IPS-11a (cell line): ENCODE results near the gene MEGF8.

Experiments used
- H3K4me3 ChIP-seq: one replicate; pipeline ENCODE4 v1.5.1; 2013; ENCODE audit warnings: low read depth, low read length, control low read depth

The MEGF8 gene

DNA sequence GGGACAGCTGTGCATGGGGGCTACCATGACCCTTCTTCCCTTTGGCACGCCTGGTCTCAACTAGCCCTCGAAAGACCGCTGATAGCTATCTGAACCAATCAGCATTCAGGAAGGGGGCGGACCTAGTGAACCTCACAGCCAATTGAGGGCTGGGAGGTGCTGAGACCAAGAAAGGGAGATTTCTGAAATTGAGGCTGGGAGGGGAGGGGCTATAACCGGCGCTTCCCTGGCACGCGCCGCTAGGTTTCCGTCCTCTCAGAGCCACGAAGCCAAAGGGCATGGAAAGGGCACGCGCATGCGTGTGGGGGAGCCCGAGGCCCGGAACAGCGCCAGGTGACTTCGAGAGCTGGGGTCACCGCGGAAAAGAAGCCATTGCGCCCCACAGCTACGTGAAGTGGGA is 18.8 kb upstream of the MEGF8 start:
- H3K4me3 ChIP-seq = no peak overlapping the region

GRCh38 chr19:42309686-42310085 is 15.7 kb upstream of the MEGF8 start:
- H3K4me3 ChIP-seq = no peak overlapping the region

DNA sequence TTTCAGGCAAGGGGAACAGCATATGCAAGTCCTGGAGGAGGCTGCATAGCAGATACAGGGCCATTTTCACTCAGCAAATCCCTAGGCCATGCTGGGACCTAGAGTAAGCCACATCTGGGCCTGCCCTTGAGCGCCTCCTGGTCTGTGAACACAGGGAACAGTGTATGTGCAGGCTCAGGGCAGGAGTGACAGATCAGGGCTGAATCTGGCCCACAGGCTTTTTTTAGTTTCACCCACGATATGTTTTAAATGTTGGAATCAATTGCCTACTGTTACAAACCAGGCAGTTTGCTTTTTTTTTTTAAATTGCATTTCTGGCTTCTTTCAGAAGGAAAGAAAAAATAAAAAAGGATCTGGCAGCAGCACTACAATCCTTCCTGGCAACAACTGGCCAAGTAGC is 13.8 kb upstream of the MEGF8 start:
- no peak overlapping the region for H3K4me3 ChIP-seq

DNA sequence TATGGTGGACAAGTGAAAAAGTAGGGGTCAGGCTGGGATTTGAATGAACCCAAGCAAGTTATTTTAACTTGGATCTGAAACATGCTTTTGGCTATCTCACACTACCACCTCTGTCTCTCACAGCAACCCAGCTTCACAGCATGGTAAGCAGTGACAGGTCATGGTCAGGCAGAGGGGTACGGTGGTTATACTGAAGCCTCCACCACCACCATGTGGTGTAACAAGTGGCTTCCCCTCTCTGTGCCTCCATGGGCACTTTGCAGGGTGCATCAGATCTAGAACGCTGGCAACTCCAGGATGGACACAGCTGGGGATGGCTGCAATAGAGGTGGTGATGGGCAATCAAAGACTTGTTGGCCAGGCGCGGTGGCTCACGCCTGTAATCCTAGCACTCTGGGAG is 13.1 kb upstream of the MEGF8 start:
- no peak overlapping the region for H3K4me3 ChIP-seq

DNA sequence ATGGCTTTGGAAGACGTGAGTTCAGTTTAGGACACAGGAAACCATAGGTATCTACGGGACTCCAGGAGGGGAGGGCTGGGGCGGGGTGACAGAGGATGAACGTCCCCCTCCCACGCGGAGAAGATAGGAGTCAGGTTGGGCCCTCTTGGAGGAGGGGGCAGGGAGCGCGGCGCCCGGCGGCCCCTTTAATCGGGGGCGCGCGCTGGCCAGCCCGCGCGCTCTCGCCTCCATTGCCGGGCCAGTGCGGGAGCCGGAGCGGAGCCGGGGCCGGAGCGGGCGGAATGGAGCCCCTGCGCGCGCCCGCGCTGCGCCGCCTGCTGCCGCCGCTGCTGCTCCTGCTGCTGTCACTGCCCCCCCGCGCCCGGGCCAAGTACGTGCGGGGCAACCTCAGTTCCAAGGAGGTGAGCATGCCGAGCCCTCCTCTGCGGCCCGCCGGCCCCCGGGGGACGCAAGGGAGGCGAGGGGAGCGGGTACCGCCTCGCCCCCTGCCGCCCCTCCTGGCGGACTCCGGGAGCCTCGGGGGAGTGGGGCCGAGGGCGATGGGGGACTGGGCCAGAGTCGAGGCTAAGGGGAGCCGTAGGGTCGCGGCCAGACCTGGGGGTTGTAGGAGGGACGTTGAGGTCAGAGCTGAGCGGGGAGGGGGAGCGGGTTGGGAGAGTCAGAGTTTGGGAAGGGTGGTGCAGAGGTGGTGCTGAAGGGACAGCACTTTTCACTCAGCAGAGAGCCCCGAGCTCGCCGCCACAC is 12.2 kb upstream of the MEGF8 start, which contains the start of gene TMEM145:
Gene TMEM145, plus strand, starts transcription at position 214 of the 744 bp plus-strand sequence. Its CDS starts 68 bp downstream, at position 282.
- H3K4me3 ChIP-seq = peak within 1 kb of the TSS; percentile 58

DNA sequence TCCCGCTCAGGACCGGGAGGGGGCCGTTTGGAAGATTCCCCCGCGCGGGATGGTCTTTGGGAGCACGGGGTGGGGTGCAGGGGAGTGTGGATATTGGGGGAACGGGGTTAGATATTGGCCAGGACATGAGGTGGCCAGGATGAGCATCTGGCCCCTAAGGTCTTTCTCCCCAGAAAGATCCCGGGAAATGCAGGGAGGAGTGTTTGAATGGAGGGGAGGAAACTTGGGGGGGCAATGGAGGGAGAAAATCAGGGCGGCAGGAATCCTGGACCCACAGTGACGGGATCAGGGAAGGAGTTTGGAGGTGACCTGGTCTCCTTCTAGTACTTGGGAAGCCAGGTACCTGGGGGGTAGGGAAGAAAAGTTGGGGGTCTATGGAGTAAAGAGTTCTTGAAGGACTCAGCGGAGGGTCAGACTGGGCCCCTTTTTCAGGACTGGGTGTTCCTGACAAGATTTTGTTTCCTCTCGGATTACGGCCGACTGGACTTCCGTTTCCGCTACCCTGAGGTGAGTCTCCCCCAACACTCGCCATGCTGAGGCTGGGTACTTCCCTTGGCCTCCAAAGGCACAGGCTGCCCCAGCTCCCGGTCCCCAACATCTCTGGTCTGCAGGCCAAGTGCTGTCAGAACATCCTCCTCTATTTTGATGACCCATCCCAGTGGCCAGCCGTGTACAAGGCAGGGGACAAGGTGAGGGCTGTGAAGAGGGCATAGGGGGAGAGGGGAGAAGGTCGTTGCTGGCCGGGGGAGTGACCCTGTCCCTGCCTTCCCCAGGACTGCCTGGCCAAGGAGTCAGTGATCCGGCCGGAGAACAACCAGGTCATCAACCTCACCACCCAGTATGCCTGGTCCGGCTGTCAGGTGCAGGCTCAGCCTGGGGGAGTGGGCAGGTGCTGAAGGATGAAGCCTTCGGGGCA is 11.3 kb upstream of the MEGF8 start:
- H3K4me3 ChIP-seq = peak overlapping the region; percentile 58

GRCh38 chr19:42315024-42315423 is 10.4 kb upstream of the MEGF8 start:
- H3K4me3 ChIP-seq = no peak overlapping the region

GRCh38 chr19:42316223-42317211 is 8.9 kb upstream of the MEGF8 start:
- no peak overlapping the region for H3K4me3 ChIP-seq

DNA sequence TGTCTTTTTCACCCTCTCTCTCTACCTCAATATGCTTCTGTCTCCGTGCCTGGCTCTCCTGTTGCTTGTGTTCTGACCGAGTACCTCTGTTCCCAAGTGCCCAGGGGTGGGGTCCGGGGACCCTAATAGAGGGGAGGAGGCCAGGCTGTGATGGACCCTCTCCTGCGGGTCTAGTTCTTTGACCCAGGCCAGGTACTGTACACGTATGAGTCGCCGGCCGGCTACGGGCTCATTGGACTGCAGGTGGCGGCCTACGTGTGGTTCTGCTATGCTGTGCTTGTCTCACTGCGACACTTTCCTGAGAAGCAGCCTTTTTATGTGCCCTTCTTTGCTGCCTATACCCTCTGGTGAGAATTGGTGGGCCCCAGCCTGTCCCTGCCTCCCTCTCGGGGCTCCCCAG is 7.9 kb upstream of the MEGF8 start:
- no peak overlapping the region for H3K4me3 ChIP-seq

DNA sequence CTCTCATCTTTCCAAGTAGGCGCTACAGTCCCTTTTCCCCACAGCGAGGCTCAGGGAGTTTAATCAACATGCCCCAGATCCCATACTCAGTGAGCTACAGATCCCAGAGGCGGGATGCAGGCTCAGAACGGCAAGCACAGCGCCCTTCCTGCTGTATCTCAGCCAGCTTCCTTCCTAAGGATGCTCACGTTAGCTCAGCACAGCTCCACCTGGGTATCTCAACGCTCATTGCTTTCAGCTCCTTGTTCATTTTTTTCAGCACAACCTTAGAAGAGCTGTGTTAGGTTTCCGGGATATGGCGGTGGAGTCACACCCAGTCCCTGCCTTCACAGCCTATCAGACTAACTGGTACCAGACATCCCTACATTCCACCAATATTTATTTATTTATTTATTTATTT is 3.1 kb upstream of the MEGF8 start:
- H3K4me3 ChIP-seq = no peak overlapping the region

GRCh38 chr19:42323473-42323851 is 2.0 kb upstream of the MEGF8 start:
- H3K4me3 ChIP-seq = peak overlapping the region; percentile 2

DNA sequence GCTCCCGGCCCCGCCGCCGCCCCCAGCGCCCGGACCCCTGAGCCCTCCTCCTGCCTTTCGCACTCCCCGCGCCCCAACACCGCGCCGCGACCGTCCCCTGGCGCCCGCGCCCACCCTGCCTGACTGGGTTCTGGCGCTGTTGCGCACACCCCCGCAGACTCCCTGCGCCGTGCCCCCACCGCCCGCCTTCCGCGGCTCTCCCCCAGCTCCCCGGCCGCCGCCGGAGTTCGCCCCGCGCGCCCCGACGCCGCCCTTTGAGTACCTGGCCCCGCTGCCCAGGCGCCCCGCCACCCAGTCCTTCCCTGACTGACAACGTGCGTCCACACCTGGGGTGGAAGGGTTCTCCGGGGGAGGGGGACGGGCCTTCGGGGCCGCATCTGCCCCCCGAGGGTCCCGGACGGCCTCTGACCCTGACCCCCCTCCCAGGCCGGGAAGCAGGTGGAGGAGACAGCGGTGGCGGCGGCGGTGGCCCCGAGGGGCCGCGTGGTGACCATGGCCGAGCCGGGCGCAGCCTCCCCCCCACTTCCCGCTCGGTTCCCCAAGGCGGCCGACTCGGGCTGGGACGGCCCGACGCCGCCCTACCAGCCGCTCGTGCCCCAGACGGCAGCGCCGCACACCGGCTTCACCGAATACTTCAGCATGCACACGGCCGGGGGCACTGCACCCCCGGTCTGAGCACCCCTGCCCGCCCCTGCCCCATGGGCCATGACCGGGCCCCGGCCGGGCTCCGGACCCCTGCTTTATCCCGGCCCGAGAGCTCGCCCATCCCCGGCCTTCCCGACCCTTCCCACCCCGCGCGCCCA is 1.4 kb upstream of the MEGF8 start:
- H3K4me3 ChIP-seq = peak overlapping the region; percentile 35

GRCh38 chr19:42324655-42325307 is 654 bp upstream of the MEGF8 start:
- H3K4me3 ChIP-seq = peak overlapping the region; percentile 18

DNA sequence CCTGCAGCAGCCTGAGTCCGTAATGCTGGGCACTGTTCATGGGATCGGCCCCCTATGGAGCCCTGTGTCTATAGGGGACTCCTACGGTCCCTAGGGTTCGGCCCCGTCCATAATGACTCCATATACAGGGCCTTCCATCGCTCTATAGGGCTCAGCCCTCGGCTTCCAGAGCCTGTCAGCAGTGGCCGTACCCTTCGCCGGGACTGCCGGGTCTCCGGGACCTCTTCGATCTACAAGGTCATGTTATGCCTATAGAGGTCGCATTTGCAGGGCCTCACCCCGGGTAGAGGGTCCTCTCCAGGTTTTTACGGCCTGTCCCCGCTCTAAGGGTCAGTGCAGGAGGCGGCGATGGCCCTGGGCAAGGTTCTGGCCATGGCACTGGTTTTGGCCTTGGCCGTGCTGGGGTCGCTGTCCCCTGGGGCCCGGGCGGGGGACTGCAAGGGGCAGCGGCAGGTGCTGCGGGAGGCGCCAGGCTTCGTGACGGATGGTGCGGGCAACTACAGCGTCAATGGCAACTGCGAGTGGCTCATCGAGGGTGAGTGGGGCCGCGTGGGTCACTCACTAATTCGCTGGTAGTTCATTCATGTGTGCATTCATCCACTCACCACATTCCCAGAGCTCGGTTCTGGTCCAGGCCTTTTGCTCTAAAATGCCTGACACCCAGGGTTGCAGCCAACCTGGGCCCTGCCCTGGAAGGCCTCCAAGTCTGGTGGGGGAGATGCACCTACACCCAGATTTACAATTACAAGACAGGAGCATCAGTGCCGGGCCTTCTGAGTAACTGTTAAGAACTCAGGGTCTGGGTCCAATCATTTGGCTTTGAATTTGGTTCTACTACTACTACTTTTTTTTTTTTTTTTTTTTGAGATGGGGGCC is 699 bp downstream of the MEGF8 start:
- H3K4me3 ChIP-seq = peak overlapping the region; percentile 88

DNA sequence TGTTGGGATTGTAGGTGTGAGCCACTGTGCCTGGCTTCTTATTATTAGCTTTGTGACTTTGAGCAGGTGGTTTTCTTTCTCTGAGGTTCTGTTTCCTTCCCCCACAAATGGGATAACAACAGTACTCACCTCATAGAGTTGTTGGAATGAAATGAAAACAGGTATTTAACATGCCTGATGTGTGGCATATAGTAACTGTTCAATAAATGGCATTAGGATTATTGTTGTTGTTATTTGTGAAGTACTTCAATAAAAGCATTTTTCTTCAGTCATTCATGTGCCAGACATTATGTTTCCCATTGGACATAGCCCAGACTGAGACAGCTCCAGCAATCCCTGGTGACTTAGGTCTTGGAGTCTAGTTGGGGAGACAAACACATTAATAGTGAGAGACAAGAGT is 1.5 kb downstream of the MEGF8 start:
- no peak overlapping the region for H3K4me3 ChIP-seq

DNA sequence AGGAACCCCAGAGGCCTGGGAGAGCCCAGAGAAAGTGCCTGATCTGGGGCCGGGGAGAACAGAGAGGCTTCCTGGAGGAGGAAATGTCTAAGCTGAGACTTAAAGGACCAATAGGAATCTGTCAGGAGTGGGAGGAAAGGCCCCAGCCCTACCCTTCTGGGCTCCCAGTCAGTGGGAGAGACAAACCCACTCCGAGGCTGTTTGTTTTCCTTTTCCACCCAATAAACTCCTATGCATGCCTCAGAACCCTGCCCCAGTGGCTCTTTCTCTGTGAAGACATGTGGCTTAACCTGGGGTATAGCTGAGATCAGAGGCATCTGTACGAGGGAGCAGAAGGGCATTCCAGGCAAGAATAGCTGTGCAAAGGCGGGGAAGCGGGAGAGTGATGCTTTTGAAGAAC is 1.9 kb downstream of the MEGF8 start:
- H3K4me3 ChIP-seq = no peak overlapping the region

DNA sequence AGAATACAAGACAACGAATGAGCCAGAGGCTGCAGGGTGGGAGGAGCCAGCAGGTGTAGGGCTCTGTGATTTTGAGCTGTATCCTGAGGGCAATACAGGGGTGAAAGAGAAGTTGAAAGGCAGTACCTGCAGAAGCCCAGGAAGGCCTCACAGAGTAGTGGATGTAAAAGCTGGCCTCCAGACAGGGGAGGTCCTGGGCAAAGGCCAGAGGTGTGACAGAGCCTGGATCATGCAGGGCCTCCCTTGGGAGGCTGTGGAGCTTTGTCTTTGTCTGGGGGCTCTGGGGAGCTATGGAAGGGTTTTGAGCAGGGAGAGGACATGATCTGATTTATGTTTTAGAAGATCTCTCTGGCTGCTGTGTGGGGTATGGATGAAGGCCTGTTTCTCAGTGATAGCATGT is 2.7 kb downstream of the MEGF8 start:
- H3K4me3 ChIP-seq = no peak overlapping the region

DNA sequence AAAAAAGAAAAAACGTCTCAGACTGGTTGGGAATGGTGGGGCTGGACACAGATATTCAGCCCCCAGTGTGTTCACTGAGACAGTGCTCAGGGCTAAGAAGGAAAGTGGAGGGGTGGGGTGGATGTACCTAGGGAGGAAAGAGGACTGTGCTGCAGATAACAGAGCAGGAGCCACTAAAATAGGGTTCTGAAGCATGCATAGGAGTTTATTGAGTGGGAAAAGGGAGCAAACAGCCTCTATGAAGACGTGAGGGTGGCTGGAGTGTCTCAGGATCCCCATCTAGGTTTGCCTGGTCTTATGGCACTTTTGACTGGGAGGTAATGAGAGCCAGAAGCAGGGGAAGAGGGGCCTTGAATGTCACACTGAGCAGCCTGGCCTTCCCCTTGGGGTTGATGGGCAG is 3.4 kb downstream of the MEGF8 start:
- H3K4me3 ChIP-seq = no peak overlapping the region
